HG03432 (cell line): ENCODE results near the gene RHEX.

Source experiments
- ATAC-seq: cut with Tn5 transposase; IDR thresholded peaks from one replicate; pipeline ENCODE4 v1.9.1; 2021; ENCODE audit warnings: mild to moderate bottlenecking, moderate library complexity; ENCODE audit not compliant: unreplicated experiment

RHEX gene

GRCh38 chr1:206114692-206115640, 62.0 kb downstream of the RHEX start:
- ATAC-seq: no peak

GRCh38 chr1:206115791-206116190, 62.8 kb downstream of the RHEX start:
- no peak for ATAC-seq

DNA sequence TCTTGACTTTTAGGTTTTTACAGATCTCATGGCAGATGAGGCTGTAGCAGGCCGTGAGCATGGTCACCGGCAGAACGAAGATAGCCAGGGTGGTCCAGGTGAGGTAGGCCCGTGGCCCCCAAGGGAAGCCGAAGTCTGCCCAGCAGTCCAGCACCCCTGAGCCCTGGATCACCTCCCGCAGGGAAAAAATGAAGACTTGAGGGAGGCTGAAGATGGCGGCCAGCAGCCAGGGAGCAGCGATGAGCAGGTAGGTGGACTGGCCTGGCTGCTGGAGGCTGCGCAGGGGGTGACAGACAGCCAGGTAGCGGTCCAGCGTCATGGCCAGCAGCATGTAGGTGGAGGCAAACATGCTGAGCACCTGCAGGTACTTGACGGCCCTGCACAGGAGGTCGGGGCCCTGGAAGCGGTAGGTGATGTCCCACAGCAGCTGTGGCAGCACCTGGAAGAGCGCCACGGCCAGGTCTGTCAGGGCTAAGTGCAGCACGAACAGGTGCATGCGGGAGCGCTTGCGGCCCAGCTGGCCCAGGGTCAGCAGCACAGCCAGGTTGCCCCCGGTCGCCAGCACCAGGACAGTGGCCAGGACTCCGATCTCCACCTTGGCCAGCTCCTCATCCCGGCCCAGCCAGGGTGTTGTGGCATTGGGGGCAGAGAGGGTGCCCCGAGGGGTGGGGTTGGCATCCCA, 63.4 kb downstream of the RHEX start:
- no peak for ATAC-seq

GRCh38 chr1:206116873-206117150, 63.8 kb downstream of the RHEX start:
- ATAC-seq: no peak

DNA sequence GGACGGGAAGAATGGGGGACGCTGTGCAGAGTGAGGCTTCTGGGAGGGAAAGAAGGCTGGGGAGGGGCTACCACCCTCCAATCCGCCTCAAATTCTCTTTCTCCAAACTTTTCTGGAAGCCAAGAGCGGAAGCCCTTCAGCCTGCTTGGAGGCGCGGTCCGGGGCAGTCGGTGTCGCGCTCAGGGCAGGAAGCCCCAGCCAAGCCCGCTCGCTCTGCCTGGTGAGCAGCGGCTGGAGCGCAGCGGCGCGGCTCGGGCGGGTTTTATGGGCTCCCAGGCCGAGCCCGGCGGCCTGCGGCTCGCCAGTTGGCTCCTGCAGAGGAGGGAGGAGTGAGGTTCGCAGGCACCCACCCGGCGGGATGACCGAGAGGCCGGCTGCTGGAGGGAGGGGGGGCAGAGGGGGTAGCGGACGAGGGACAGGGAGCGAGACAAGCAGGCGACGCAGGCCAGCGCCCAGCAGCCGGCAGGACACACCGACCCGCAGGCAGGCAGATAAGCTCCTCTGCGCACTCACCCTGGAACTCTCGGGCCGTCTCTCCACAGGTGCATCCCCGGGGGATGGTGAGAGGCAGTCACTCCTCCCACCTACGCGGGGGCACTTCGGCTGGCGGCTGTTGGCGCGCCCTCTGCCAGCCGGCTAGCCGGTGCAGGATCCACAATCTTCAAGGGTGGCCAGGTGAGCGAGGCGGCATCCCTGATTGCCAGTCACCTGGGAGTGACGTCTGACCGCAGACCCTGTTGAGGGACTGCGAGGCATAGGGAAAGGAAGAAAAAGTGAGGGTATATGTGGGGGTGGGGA, 64.4 kb downstream of the RHEX start, which contains the start of gene AVPR1B:
AVPR1B (minus strand) TSS at position 238 of the 798 bp plus-strand sequence. CDS start 498 bp downstream, outside the sequence.
- ATAC-seq: no peak

DNA sequence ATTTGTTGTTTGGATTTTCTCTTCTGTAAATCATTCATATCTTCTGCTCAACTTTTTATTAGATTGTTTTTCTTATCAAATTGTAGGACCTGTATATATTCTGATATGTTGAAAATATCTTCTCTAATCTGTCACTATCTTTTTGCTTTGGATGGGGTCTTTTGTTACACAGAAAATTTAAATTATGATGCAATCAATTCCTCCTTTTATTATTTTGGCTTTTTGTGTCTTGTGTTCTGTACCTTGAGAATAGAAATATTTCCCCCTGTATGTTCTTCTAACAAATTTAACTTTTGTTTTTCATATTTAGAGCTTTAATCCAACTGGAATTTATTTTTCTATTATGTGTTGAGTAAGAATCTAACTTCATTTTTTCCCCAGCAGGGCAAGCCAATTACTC, 67.4 kb downstream of the RHEX start:
- no peak for ATAC-seq

GRCh38 chr1:206121269-206121668, 68.3 kb downstream of the RHEX start:
- ATAC-seq: no peak

DNA sequence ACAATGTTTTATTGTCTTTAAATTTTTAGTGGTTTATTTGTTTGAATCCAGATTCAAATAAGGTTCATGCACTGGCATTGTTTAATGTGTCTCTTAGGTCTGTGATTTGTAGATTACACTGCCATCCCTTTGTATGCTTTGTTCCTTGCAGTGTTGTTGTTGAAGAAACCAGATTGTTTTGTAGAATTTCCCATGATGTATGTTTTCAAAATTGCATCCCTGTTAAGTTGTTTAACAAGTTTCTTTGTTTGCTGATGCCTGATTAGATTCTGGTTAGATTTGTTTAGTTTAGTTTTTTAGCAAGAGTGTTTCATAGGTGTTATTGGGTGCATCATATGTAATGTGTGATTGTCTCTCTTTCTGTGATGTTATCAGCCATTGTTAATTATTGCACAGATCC, 69.7 kb downstream of the RHEX start:
- no peak for ATAC-seq

GRCh38 chr1:206125346-206125745, 72.4 kb downstream of the RHEX start:
- ATAC-seq: no peak

DNA sequence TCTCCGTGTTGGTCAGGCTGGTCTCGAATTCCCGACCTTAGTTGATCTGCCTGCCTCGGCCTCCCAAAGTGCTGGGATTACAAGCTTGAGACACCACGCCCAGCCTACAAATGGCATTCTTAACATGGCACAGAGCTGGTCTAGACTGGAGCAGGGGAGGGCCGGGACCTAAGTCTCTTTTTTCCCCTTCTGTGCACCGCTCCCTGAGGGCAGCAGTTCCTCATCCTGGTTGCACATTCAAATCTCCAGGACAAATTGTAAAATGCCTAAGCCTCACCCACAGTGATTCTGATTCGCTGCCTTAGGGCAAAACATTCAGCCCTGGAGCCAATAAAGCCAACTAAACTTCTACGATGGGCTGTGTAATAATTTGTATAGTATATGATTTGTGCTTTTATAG, 74.4 kb downstream of the RHEX start:
- no peak for ATAC-seq

- no peak for ATAC-seq
Observed at GRCh38 chr1:206128196-206128595, 75.2 kb downstream of the RHEX start.

- ATAC-seq: no peak
Observed at GRCh38 chr1:206131037-206131436, 78.1 kb downstream of the RHEX start.

- no peak for ATAC-seq
Observed at GRCh38 chr1:206133751-206134415, 80.9 kb downstream of the RHEX start.

- no peak for ATAC-seq
Observed at GRCh38 chr1:206135248-206135647, 82.3 kb downstream of the RHEX start.

- no peak for ATAC-seq
Observed at GRCh38 chr1:206136241-206136640, 83.3 kb downstream of the RHEX start.

GRCh38 chr1:206142011-206142410, 89.0 kb downstream of the RHEX start:
- ATAC-seq: no peak

DNA sequence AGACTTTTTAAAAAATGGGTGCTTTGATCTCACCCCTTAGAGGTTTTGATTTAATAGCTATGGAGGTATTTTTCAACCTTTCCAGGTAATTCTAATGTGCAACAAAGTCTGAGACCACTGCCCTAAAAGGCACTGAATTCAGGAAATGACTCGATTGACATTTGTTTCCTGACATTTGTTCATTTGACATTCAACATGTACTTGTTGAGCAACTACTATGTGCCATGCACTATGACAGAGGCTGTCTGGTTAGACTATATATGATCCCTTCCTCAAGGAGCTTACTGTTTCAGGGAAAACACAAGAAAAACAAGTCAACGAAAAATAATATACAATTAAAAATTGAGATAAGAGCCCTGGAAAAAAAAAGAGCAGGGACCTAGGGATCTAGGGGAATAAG, 89.8 kb downstream of the RHEX start:
- ATAC-seq: no peak

DNA sequence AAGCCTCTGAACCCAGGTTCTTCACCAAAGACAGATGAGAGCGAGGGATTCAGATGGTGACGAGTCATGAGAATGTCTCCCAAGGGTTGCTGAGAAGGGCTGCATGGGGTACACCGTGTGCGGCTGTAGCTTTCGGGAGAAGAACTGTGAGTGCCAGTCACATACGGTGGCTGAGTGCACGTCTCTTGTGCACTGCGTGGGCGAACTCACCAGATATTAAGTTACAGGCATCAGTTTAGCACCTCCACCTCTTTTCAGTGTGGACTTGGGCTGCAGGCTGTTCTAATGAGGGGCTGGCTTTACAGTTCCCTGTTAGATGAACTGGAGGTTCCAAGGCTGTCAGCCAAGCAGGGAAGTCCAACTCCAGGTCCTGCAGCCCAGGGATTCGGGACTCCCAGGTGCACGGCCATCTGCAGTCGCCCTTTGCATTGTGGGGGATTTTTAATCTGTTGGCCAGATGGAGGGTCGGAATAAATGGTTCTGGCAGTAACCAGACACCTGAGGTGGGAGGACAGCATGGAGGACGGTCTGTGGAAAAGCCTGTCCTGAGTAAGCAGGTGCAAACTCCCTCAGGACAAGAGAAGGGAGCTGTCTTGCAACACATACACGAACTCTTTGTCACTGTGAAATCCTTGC, 90.7 kb downstream of the RHEX start:
- ATAC-seq: no peak

GRCh38 chr1:206144605-206145004, 91.6 kb downstream of the RHEX start:
- ATAC-seq: no peak

- ATAC-seq: no peak
Observed at GRCh38 chr1:206145771-206146290, 92.9 kb downstream of the RHEX start.
